Sigmoid colon (tissue), 4 donors: ENCODE data around the gene COA5.

Experiments used
- POLR2A ChIP-seq, 2 donors: fragments of 450-650 bp; IDR thresholded peaks; one replicate each; pipeline ENCODE4 v1.6.1; 2016; ENCODE audit warnings: antibody characterized with exemption in 2 of 2, mild to moderate bottlenecking in 2 of 2, moderate library complexity in 2 of 2
- POLR2AphosphoS5 ChIP-seq, 4 donors: sonication (generic); formaldehyde crosslinking; IDR thresholded peaks; one replicate each; pipeline ENCODE4 v1.6.1; 2017; ENCODE audit warnings: antibody characterized with exemption in 4 of 4
- TF ChIP-seq, protein P1 (sequence below), 4 experiments: fragments of 450-650 bp in 3 of 4; fragments of 200-600 bp in 1 of 4; IDR thresholded peaks; one replicate each; pipeline ENCODE4 v1.5.1; 2016 to 2019; ENCODE audit warnings: antibody characterized with exemption in 4 of 4, mild to moderate bottlenecking in 3 of 4, moderate library complexity in 2 of 4

DNA sequence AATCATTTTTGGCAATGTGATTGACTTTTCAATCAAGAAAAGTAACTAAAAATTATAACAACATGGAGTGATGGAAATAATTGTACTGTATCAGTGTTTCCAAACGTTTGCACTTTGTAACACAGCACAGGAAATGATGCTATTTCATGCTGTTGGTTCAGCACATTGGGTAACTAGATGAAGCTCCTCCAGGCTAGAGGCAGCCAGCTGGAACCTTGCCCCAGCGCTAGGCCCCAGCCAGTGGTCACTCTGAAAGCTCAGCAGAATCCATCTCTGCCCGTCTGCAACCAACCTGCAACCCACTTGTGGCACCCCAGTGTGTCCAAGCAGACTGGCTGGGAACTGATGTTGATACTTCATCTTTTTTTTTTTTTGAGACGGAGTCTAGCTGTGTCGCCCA lies 15.3 kb upstream of the COA5 start:
- no peak for TF ChIP-seq POLR2AphosphoS5 (IDR thresholded peaks at IDR 0.05)
- TF ChIP-seq, protein P1, sequence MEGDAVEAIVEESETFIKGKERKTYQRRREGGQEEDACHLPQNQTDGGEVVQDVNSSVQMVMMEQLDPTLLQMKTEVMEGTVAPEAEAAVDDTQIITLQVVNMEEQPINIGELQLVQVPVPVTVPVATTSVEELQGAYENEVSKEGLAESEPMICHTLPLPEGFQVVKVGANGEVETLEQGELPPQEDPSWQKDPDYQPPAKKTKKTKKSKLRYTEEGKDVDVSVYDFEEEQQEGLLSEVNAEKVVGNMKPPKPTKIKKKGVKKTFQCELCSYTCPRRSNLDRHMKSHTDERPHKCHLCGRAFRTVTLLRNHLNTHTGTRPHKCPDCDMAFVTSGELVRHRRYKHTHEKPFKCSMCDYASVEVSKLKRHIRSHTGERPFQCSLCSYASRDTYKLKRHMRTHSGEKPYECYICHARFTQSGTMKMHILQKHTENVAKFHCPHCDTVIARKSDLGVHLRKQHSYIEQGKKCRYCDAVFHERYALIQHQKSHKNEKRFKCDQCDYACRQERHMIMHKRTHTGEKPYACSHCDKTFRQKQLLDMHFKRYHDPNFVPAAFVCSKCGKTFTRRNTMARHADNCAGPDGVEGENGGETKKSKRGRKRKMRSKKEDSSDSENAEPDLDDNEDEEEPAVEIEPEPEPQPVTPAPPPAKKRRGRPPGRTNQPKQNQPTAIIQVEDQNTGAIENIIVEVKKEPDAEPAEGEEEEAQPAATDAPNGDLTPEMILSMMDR (IDR thresholded peaks at IDR 0.05), result no peak
- no peak for TF ChIP-seq POLR2A (IDR thresholded peaks at IDR 0.05)
